ENCODE measurements around the gene PRKCQ. TPM values are rescaled to one million over a fixed set of nuclear protein-coding genes. Genes with fewer than 3 reads are reported as not detected.

PRKCQ gene
- total RNA-seq, 4 donors from 2014 or later, result 1.8 to 11.6 (median 3.7) TPM

GRCh38 chr10:6607778-6608177, 27.7 kb upstream of the PRKCQ start:
- H3K27ac ChIP-seq, result no peak overlapping the region
- TF ChIP-seq CTCF (IDR thresholded peaks at IDR 0.05) (no peak), POLR2A (IDR thresholded peaks at IDR 0.05) (no peak)
- H3K27me3 ChIP-seq, result no peaks in the 10 kb centered on the region
- no peak for DNase-seq
- H3K36me3 ChIP-seq, result no peaks in the 10 kb centered on the region
- no peaks in the 10 kb centered on the region for H3K9me3 ChIP-seq
- no peaks in the 10 kb centered on the region for H3K4me1 ChIP-seq
- H3K4me3 ChIP-seq, result no peak overlapping the region

GRCh38 chr10:6607182-6607581, 27.1 kb upstream of the PRKCQ start:
- no peaks in the 10 kb centered on the region for H3K4me1 ChIP-seq
- TF ChIP-seq CTCF (IDR thresholded peaks at IDR 0.05) (no peak), POLR2A (IDR thresholded peaks at IDR 0.05) (no peak)
- no peak overlapping the region for H3K4me3 ChIP-seq
- H3K27me3 ChIP-seq, result no peaks in the 10 kb centered on the region
- no peak for DNase-seq
- H3K27ac ChIP-seq, result no peak overlapping the region
- no peaks in the 10 kb centered on the region for H3K9me3 ChIP-seq
- H3K36me3 ChIP-seq, result no peaks in the 10 kb centered on the region

- no peak overlapping the region for H3K4me3 ChIP-seq
- no peaks in the 10 kb centered on the region for H3K4me1 ChIP-seq
- TF ChIP-seq POLR2A (IDR thresholded peaks at IDR 0.05) (no peak), CTCF (IDR thresholded peaks at IDR 0.05) (no peak)
- H3K27me3 ChIP-seq, result no peaks in the 10 kb centered on the region
- H3K9me3 ChIP-seq, result no peaks in the 10 kb centered on the region
- H3K36me3 ChIP-seq, result no peaks in the 10 kb centered on the region
- no peak overlapping the region for H3K27ac ChIP-seq
- no peak for DNase-seq
Observed at GRCh38 chr10:6603142-6604125, 23.4 kb upstream of the PRKCQ start.

DNA sequence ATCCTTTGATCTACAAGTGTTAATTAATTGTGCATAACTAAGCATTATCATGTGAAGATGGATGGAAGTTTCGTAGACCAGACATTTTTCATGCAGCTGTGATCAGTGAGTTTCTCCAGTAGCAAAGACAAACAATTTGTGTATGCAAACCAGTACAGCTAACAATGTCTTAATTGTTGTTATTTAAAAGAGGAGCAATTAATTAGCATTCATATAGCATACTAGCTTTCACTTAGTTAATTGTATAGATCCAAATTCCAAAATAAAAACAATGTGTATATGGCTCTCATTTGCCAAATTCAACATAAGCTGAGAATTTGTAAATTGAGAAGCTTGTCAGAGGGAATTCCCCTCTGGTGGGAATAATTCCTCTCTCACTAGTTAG, 22.6 kb upstream of the PRKCQ start:
- Histone ChIP-seq H3K27ac (no peak overlapping the region), H3K27me3 (no peaks in the 10 kb centered on the region), H3K9me3 (no peaks in the 10 kb centered on the region), H3K36me3 (no peaks in the 10 kb centered on the region), H3K4me3 (no peak overlapping the region), H3K4me1 (no peaks in the 10 kb centered on the region)
- no peak for DNase-seq
- TF ChIP-seq CTCF (IDR thresholded peaks at IDR 0.05), result no peak
- no peak for TF ChIP-seq POLR2A (IDR thresholded peaks at IDR 0.05)

- Histone ChIP-seq H3K36me3 (no peaks in the 10 kb centered on the region), H3K27ac (no peak overlapping the region), H3K4me1 (no peaks in the 10 kb centered on the region), H3K9me3 (no peaks in the 10 kb centered on the region), H3K27me3 (no peaks in the 10 kb centered on the region), H3K4me3 (no peak overlapping the region)
- no peak for DNase-seq
- TF ChIP-seq POLR2A (IDR thresholded peaks at IDR 0.05) (no peak), CTCF (IDR thresholded peaks at IDR 0.05) (no peak)
Observed at GRCh38 chr10:6602026-6602699, 22.1 kb upstream of the PRKCQ start.

Measured in Peyer's patch (tissue), 4 donors.